Measurements from ENCODE around the gene LTBP1. TPM values are rescaled to one million over a fixed set of nuclear protein-coding genes. Genes with fewer than 3 reads are reported as not detected.

The LTBP1 gene
- total and polyA plus RNA-seq, 5 donors from 2014 or later, result 3.7 TPM; not detected in 4

GRCh38 chr2:32925283-32925815, 21.4 kb upstream of the LTBP1 start:
- ATAC-seq (ENCODE audit: low read depth in 2 of 2), result no peak
- Histone ChIP-seq H3K27me3 (ENCODE audit: control insufficient read depth, insufficient read depth, low read length) (no peaks in the 10 kb centered on the region), H3K4me1 (ENCODE audit: control insufficient read depth, insufficient read depth, low read length, poor library complexity, severe bottlenecking) (no peaks in the 10 kb centered on the region), H3K36me3 (ENCODE audit: control insufficient read depth, insufficient read depth, low read length) (no peaks in the 10 kb centered on the region), H3K9me3 (ENCODE audit: control insufficient read depth in 2 of 2, low read length in 2 of 2) (no peaks in the 10 kb centered on the region), H3K4me3 (ENCODE audit: low read depth, low read length) (no peak overlapping the region), H3K27ac (ENCODE audit: insufficient read depth, low read length, poor library complexity, severe bottlenecking) (no peak overlapping the region)
- Mint-ChIP-seq H3K27ac (no peak overlapping the region), H3K9me3 (peaks cover 0 to 2% (median 0%) of the 10 kb centered on the region in 7 donors), H3K4me1 (no peaks in the 10 kb centered on the region), H3K36me3 (peaks cover 6% of the 10 kb centered on the region), H3K4me3 (no peak overlapping the region), H3K27me3 (peaks cover 7% of the 10 kb centered on the region)
- no peak for DNase-seq

- H3K9me3 Mint-ChIP-seq, result peaks cover 0 to 2% (median 0%) of the 10 kb centered on the region in 7 donors
- Histone ChIP-seq H3K4me3 (ENCODE audit: low read depth, low read length) (no peak overlapping the region), H3K27ac (ENCODE audit: insufficient read depth, low read length, poor library complexity, severe bottlenecking) (no peak overlapping the region), H3K36me3 (ENCODE audit: control insufficient read depth, insufficient read depth, low read length) (no peaks in the 10 kb centered on the region), H3K27me3 (ENCODE audit: control insufficient read depth, insufficient read depth, low read length) (no peaks in the 10 kb centered on the region), H3K9me3 (ENCODE audit: control insufficient read depth in 2 of 2, low read length in 2 of 2) (no peaks in the 10 kb centered on the region), H3K4me1 (ENCODE audit: control insufficient read depth, insufficient read depth, low read length, poor library complexity, severe bottlenecking) (no peaks in the 10 kb centered on the region)
- peaks cover 6% of the 10 kb centered on the region for H3K36me3 Mint-ChIP-seq
- no peak overlapping the region for H3K27ac Mint-ChIP-seq
- no peak overlapping the region for H3K4me3 Mint-ChIP-seq
- H3K27me3 Mint-ChIP-seq, result peaks cover 7% of the 10 kb centered on the region
- no peaks in the 10 kb centered on the region for H3K4me1 Mint-ChIP-seq
- DNase-seq, result no peak
- ATAC-seq (ENCODE audit: low read depth in 2 of 2), result no peak
These were observed 20.6 kb upstream of the LTBP1 start for GRCh38 chr2:32925976-32926707.

GRCh38 chr2:32926708-32927084, 20.1 kb upstream of the LTBP1 start:
- no peak overlapping the region for H3K27ac Mint-ChIP-seq
- H3K36me3 Mint-ChIP-seq, result peaks cover 6% of the 10 kb centered on the region
- no peaks in the 10 kb centered on the region for H3K4me1 Mint-ChIP-seq
- H3K4me1 ChIP-seq (ENCODE audit: control insufficient read depth, insufficient read depth, low read length, poor library complexity, severe bottlenecking), result no peaks in the 10 kb centered on the region
- H3K27me3 Mint-ChIP-seq, result peaks cover 7% of the 10 kb centered on the region
- no peak overlapping the region for H3K4me3 ChIP-seq (ENCODE audit: low read depth, low read length)
- ATAC-seq (ENCODE audit: low read depth in 2 of 2) (no peak), DNase-seq (no peak)
- no peak overlapping the region for H3K27ac ChIP-seq (ENCODE audit: insufficient read depth, low read length, poor library complexity, severe bottlenecking)
- H3K9me3 ChIP-seq (ENCODE audit: control insufficient read depth in 2 of 2, low read length in 2 of 2), result no peaks in the 10 kb centered on the region
- peaks cover 0 to 2% (median 0%) of the 10 kb centered on the region in 7 donors for H3K9me3 Mint-ChIP-seq
- no peaks in the 10 kb centered on the region for H3K27me3 ChIP-seq (ENCODE audit: control insufficient read depth, insufficient read depth, low read length)
- H3K36me3 ChIP-seq (ENCODE audit: control insufficient read depth, insufficient read depth, low read length), result no peaks in the 10 kb centered on the region
- no peak overlapping the region for H3K4me3 Mint-ChIP-seq

- ATAC-seq (ENCODE audit: low read depth in 2 of 2) (no peak), DNase-seq (no peak)
- Mint-ChIP-seq H3K27me3 (peaks cover 7% of the 10 kb centered on the region), H3K4me3 (no peak overlapping the region), H3K36me3 (peaks cover 6% of the 10 kb centered on the region), H3K27ac (no peak overlapping the region), H3K9me3 (peaks cover 0 to 2% (median 0%) of the 10 kb centered on the region in 7 donors), H3K4me1 (no peaks in the 10 kb centered on the region)
- Histone ChIP-seq H3K27me3 (ENCODE audit: control insufficient read depth, insufficient read depth, low read length) (no peaks in the 10 kb centered on the region), H3K27ac (ENCODE audit: insufficient read depth, low read length, poor library complexity, severe bottlenecking) (no peak overlapping the region), H3K36me3 (ENCODE audit: control insufficient read depth, insufficient read depth, low read length) (no peaks in the 10 kb centered on the region), H3K9me3 (ENCODE audit: control insufficient read depth in 2 of 2, low read length in 2 of 2) (no peaks in the 10 kb centered on the region), H3K4me1 (ENCODE audit: control insufficient read depth, insufficient read depth, low read length, poor library complexity, severe bottlenecking) (no peaks in the 10 kb centered on the region), H3K4me3 (ENCODE audit: low read depth, low read length) (no peak overlapping the region)
These were observed 16.3 kb upstream of the LTBP1 start for GRCh38 chr2:32930436-32930835.

GRCh38 chr2:32931519-32931918, 15.2 kb upstream of the LTBP1 start:
- ATAC-seq (ENCODE audit: low read depth in 2 of 2), result no peak
- Mint-ChIP-seq H3K27me3 (peaks cover 15% of the 10 kb centered on the region), H3K9me3 (peaks cover 0 to 2% (median 0%) of the 10 kb centered on the region in 7 donors), H3K27ac (no peak overlapping the region), H3K4me1 (no peaks in the 10 kb centered on the region), H3K4me3 (no peak overlapping the region), H3K36me3 (peaks cover 6% of the 10 kb centered on the region)
- Histone ChIP-seq H3K27me3 (ENCODE audit: control insufficient read depth, insufficient read depth, low read length) (no peaks in the 10 kb centered on the region), H3K27ac (ENCODE audit: insufficient read depth, low read length, poor library complexity, severe bottlenecking) (no peak overlapping the region), H3K4me3 (ENCODE audit: low read depth, low read length) (no peak overlapping the region), H3K36me3 (ENCODE audit: control insufficient read depth, insufficient read depth, low read length) (no peaks in the 10 kb centered on the region), H3K9me3 (ENCODE audit: control insufficient read depth in 2 of 2, low read length in 2 of 2) (no peaks in the 10 kb centered on the region), H3K4me1 (ENCODE audit: control insufficient read depth, insufficient read depth, low read length, poor library complexity, severe bottlenecking) (no peaks in the 10 kb centered on the region)
- DNase-seq, result no peak

GRCh38 chr2:32931945-32932709, 14.6 kb upstream of the LTBP1 start:
- no peak for DNase-seq
- no peaks in the 10 kb centered on the region for H3K9me3 ChIP-seq (ENCODE audit: control insufficient read depth in 2 of 2, low read length in 2 of 2)
- H3K27me3 ChIP-seq (ENCODE audit: control insufficient read depth, insufficient read depth, low read length), result no peaks in the 10 kb centered on the region
- Mint-ChIP-seq H3K27ac (peak overlapping the region in 1 of 3 donors; percentile 84), H3K4me1 (no peaks in the 10 kb centered on the region), H3K9me3 (no peaks in the 10 kb centered on the region), H3K4me3 (no peak overlapping the region), H3K36me3 (peaks cover 5% of the 10 kb centered on the region), H3K27me3 (peaks cover 20% of the 10 kb centered on the region)
- no peak for ATAC-seq (ENCODE audit: low read depth in 2 of 2)
- no peak overlapping the region for H3K4me3 ChIP-seq (ENCODE audit: low read depth, low read length)
- H3K4me1 ChIP-seq (ENCODE audit: control insufficient read depth, insufficient read depth, low read length, poor library complexity, severe bottlenecking), result no peaks in the 10 kb centered on the region
- H3K36me3 ChIP-seq (ENCODE audit: control insufficient read depth, insufficient read depth, low read length), result no peaks in the 10 kb centered on the region
- no peak overlapping the region for H3K27ac ChIP-seq (ENCODE audit: insufficient read depth, low read length, poor library complexity, severe bottlenecking)

- H3K36me3 ChIP-seq (ENCODE audit: control insufficient read depth, insufficient read depth, low read length), result no peaks in the 10 kb centered on the region
- H3K4me3 ChIP-seq (ENCODE audit: low read depth, low read length), result no peak overlapping the region
- no peaks in the 10 kb centered on the region for H3K4me1 Mint-ChIP-seq
- no peaks in the 10 kb centered on the region for H3K9me3 Mint-ChIP-seq
- no peak overlapping the region for H3K27ac ChIP-seq (ENCODE audit: insufficient read depth, low read length, poor library complexity, severe bottlenecking)
- no peaks in the 10 kb centered on the region for H3K27me3 ChIP-seq (ENCODE audit: control insufficient read depth, insufficient read depth, low read length)
- H3K27me3 Mint-ChIP-seq, result peaks cover 13% of the 10 kb centered on the region
- H3K27ac Mint-ChIP-seq, result no peak overlapping the region
- ATAC-seq (ENCODE audit: low read depth in 2 of 2) (no peak), DNase-seq (no peak)
- no peak overlapping the region for H3K4me3 Mint-ChIP-seq
- no peaks in the 10 kb centered on the region for H3K36me3 Mint-ChIP-seq
- no peaks in the 10 kb centered on the region for H3K4me1 ChIP-seq (ENCODE audit: control insufficient read depth, insufficient read depth, low read length, poor library complexity, severe bottlenecking)
- no peaks in the 10 kb centered on the region for H3K9me3 ChIP-seq (ENCODE audit: control insufficient read depth in 2 of 2, low read length in 2 of 2)
These were observed 13.7 kb upstream of the LTBP1 start for GRCh38 chr2:32932825-32933755.
